ENCODE results near the gene RUSF1. TPM values are rescaled to one million over a fixed set of nuclear protein-coding genes. Genes with fewer than 3 reads are reported as not detected.

Gene RUSF1
- total and polyA plus RNA-seq, 4 donors, result 21.8 to 73.1 (median 49.5) TPM

GRCh38 chr16:31532120-31532519 is 23.9 kb upstream of the RUSF1 start:
- 29% methylated on average over 2 of the region's 2 CpGs for WGBS
- H3K9ac ChIP-seq (ENCODE audit: low read depth in 1 of 2, low read length in 2 of 2), result no peak overlapping the region
- DNase-seq (ENCODE audit: low spot score), result no peak
- peaks cover 0 to 7% (median 2%) of the 10 kb centered on the region in 4 donors for H3K27me3 ChIP-seq (ENCODE audit: control insufficient read depth in 4 of 4, insufficient read depth in 4 of 4, low read length in 3 of 4)
- H3K27ac ChIP-seq (ENCODE audit: low read depth in 1 of 2, low read length in 2 of 2), result no peak overlapping the region
- no peaks in the 10 kb centered on the region for H3K36me3 ChIP-seq (ENCODE audit: control insufficient read depth in 4 of 4, insufficient read depth in 3 of 4, low read depth in 1 of 4, low read length in 3 of 4)
- H3K4me1 ChIP-seq (ENCODE audit: control insufficient read depth in 4 of 4, insufficient read depth in 4 of 4, low read length in 3 of 4), result no peaks in the 10 kb centered on the region
- H3K9me3 ChIP-seq (ENCODE audit: control insufficient read depth in 4 of 4, low read length in 3 of 4), result peaks cover 0 to 1% (median 0%) of the 10 kb centered on the region in 4 donors
- TF ChIP-seq ATF3 (IDR thresholded peaks at IDR 0.05) (no peak), HNF4A (conservative IDR thresholded peaks at IDR 0.05) (peak in 1 of 2 donors; percentile 50), RAD21 (IDR thresholded peaks at IDR 0.05) (no peak), RXRA (IDR thresholded peaks at IDR 0.05) (peak in 1 of 2 donors; percentile 12), GABPA (IDR thresholded peaks at IDR 0.05 in 1 of 2, conservative IDR thresholded peaks at IDR 0.05 in 1 of 2) (no peak), ZBTB33 (IDR thresholded peaks at IDR 0.05) (no peak)
- H3K4me3 ChIP-seq (ENCODE audit: low read depth in 1 of 3, low read length in 3 of 3), result no peak overlapping the region

GRCh38 chr16:31531096-31531495 is 22.9 kb upstream of the RUSF1 start:
- H3K27me3 ChIP-seq (ENCODE audit: control insufficient read depth in 4 of 4, insufficient read depth in 4 of 4, low read length in 3 of 4), result peaks cover 0 to 7% (median 2%) of the 10 kb centered on the region in 4 donors
- WGBS, result 93% methylated on average over 1 of the region's 1 CpG
- TF ChIP-seq NR2F2 (IDR thresholded peaks at IDR 0.05), result peak; percentile 34
- no peak for TF ChIP-seq HNF4A (conservative IDR thresholded peaks at IDR 0.05)
- no peak for TF ChIP-seq ZBTB33 (IDR thresholded peaks at IDR 0.05)
- TF ChIP-seq ATF3 (IDR thresholded peaks at IDR 0.05), result no peak
- TF ChIP-seq YY1 (IDR thresholded peaks at IDR 0.05), result no peak
- no peak for TF ChIP-seq FOXA2 (IDR thresholded peaks at IDR 0.05)

GRCh38 chr16:31530405-31530804 is 22.2 kb upstream of the RUSF1 start:
- Histone ChIP-seq H3K4me1 (ENCODE audit: control insufficient read depth in 4 of 4, insufficient read depth in 4 of 4, low read length in 3 of 4) (no peaks in the 10 kb centered on the region), H3K27me3 (ENCODE audit: control insufficient read depth in 4 of 4, insufficient read depth in 4 of 4, low read length in 3 of 4) (peaks cover 0 to 7% (median 2%) of the 10 kb centered on the region in 4 donors), H3K9me3 (ENCODE audit: control insufficient read depth in 4 of 4, low read length in 3 of 4) (no peaks in the 10 kb centered on the region), H3K27ac (ENCODE audit: low read depth in 1 of 2, low read length in 2 of 2) (no peak overlapping the region), H3K4me3 (ENCODE audit: low read depth in 1 of 3, low read length in 3 of 3) (no peak overlapping the region), H3K9ac (ENCODE audit: low read depth in 1 of 2, low read length in 2 of 2) (no peak overlapping the region), H3K36me3 (ENCODE audit: control insufficient read depth in 4 of 4, insufficient read depth in 3 of 4, low read depth in 1 of 4, low read length in 3 of 4) (no peaks in the 10 kb centered on the region)
- no peak for DNase-seq (ENCODE audit: low spot score)
- 66% methylated on average over 5 of the region's 5 CpGs for WGBS
- TF ChIP-seq REST (IDR thresholded peaks at IDR 0.05) (no peak), MAX (IDR thresholded peaks at IDR 0.05) (no peak), GABPA (IDR thresholded peaks at IDR 0.05 in 1 of 2, conservative IDR thresholded peaks at IDR 0.05 in 1 of 2) (no peak), RXRA (IDR thresholded peaks at IDR 0.05) (no peak), EGR1 (IDR thresholded peaks at IDR 0.05; ENCODE audit: low read depth in 2 of 2) (no peak), FOXA1 (IDR thresholded peaks at IDR 0.05) (no peak), HNF4G (IDR thresholded peaks at IDR 0.05) (no peak), YY1 (IDR thresholded peaks at IDR 0.05) (no peak), CTCF (IDR thresholded peaks at IDR 0.05; ENCODE audit: low read depth, low read length, missing input control) (no peak), SP1 (IDR thresholded peaks at IDR 0.05) (no peak), RAD21 (IDR thresholded peaks at IDR 0.05) (no peak)

More at GRCh38 chr16:31531096-31531495, 22.9 kb upstream of the RUSF1 start:
- Histone ChIP-seq H3K9me3 (ENCODE audit: control insufficient read depth in 4 of 4, low read length in 3 of 4) (no peaks in the 10 kb centered on the region), H3K4me3 (ENCODE audit: low read depth in 1 of 3, low read length in 3 of 3) (no peak overlapping the region), H3K9ac (ENCODE audit: low read depth in 1 of 2, low read length in 2 of 2) (no peak overlapping the region), H3K4me1 (ENCODE audit: control insufficient read depth in 4 of 4, insufficient read depth in 4 of 4, low read length in 3 of 4) (no peaks in the 10 kb centered on the region), H3K36me3 (ENCODE audit: control insufficient read depth in 4 of 4, insufficient read depth in 3 of 4, low read depth in 1 of 4, low read length in 3 of 4) (no peaks in the 10 kb centered on the region), H3K27ac (ENCODE audit: low read depth in 1 of 2, low read length in 2 of 2) (no peak overlapping the region)
- DNase-seq (ENCODE audit: low spot score), result no peak

Measured in liver (tissue), 9 donors.